ENCODE data around the gene FPR1.

Gene FPR1, protein sequence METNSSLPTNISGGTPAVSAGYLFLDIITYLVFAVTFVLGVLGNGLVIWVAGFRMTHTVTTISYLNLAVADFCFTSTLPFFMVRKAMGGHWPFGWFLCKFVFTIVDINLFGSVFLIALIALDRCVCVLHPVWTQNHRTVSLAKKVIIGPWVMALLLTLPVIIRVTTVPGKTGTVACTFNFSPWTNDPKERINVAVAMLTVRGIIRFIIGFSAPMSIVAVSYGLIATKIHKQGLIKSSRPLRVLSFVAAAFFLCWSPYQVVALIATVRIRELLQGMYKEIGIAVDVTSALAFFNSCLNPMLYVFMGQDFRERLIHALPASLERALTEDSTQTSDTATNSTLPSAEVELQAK

DNA sequence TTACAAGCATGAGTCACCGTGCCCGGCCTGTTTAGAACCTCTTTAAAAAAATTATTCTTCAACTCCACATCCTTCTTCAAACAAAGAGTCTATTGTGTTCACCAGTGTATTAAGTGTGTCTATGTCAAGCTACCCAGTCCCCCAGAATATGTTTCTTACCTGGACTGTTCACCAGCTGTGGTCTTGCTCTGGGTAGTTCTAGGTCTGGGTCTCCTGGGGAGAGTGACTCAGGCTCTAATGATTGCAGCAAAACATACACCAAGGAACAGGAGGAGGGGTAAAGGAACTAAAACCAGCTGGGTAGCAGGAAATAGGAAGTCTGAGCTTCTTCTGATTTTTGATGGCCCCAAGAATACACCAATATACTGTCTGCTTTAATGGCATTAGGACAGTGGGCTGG is at the start of gene FPR1:
Gene FPR1, minus strand, starts transcription at position 224 of the 400 bp plus-strand sequence. CDS start 4,884 bp downstream, outside the sequence.
- intact Hi-C loops (cut with DNase I), result no loop called here
- DNase-seq, result no peak

DNA sequence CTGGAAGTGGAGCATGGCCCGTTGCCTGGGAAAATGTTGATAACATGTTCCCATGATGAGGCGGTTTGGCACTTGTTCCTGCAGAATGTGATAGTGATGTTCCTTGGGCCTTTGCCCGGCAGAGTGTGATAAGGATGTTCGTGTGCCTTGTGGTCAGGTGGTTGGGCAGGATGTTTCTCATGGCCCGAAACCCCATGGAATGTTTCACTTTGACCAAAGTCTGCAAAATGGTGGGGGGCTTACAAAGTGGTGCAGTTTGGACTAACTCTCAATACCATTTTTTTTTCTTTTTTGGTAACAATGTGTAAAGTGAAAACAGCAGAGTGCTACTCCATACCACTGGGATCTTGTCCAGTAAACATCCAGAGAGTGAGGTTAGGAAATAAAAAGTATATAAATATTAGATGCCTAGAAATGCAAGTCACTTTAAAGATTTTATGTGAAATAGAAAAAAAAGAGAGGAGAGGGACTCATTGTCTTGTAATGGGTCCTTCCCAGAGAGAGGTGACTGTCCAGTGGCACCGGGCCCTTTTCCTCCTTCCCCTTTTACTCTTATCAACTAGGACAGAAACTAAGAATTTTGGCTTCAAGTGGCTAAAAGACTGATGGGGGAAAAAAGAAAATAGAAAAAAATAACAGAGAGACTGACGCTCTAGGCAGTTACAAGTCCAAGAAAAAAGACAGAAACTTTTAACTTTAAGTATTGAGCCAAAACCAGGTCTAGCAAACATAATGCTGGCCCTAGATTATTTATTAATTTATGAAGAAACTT is 49.0 kb upstream of the FPR1 start:
- no peak for DNase-seq

DNA sequence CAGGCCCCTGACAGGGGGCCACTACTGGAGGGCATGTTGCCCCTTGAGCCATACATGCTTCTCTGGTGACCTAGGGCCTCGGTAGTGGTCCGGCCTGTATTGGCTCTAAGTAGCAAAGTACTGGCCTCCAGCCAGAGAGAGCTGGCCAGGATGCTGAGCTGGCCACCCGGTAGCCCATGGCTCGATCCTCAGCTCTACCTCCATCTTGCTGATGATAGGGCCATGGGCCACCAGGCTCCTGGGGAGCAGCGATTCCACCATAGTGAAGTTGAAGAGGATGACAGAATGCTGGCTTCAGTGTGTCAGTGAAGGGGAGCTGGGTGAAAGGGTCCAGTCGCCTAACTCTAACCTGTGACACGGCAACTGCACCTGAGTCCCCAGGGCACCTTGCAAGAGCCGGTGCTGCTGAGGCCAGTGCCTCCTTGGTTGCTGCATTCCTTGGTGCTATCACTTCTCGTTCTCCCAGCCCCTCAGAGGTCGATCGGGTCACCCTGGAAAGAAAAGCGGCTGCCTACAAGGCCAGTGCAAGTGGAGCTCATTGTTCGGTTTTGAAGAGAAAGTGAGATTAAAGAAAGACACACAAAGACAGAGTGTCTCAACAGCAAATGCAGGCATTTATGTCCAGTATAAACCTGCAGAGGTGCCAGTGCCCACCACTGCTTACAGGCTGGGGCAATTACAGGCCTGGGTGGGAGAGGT is 48.2 kb upstream of the FPR1 start:
- peak in 1 of 10 donors; percentile 65 for DNase-seq
- intact Hi-C loops (cut with DNase I), result no loop called here

More for the DNA sequence above, 49.0 kb upstream of the FPR1 start:
- intact Hi-C loops (cut with DNase I), result no loop called here

- intact Hi-C loops (cut with DNase I), result no loop called here
- DNase-seq, result peak; percentile 41 to 95 (median 62)
Observed at GRCh38 chr19:51799034-51799773, 47.5 kb upstream of the FPR1 start.

- intact Hi-C loops (cut with DNase I), result no loop called here
Observed at GRCh38 chr19:51798062-51798461, 46.4 kb upstream of the FPR1 start.

DNA sequence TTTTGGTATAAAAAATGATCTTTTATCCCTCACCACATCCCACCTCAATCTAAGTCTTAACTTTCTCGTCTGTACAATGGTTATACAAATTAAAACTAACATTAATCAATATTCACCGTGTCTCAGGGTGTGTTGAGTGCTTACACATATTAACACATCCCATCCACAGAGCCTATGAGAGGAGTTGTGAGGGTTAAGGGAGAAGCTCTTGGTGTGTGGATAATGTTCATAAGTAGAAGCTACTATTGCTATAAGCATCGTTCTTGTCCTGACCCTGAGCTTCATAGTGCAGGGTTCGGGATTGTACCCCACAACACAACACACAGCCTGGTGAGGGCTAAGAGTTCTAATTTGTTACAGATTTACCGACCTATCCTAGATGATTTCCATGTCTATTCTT is 45.8 kb upstream of the FPR1 start:
- no peak for DNase-seq
- intact Hi-C loops (cut with DNase I), result no loop called here

More at GRCh38 chr19:51798062-51798461, 46.4 kb upstream of the FPR1 start:
- no peak for DNase-seq

GRCh38 chr19:51796195-51796679 is 44.6 kb upstream of the FPR1 start:
- intact Hi-C loops (cut with DNase I), result no loop called here
- DNase-seq, result peak in 1 of 10 donors; percentile 69

DNA sequence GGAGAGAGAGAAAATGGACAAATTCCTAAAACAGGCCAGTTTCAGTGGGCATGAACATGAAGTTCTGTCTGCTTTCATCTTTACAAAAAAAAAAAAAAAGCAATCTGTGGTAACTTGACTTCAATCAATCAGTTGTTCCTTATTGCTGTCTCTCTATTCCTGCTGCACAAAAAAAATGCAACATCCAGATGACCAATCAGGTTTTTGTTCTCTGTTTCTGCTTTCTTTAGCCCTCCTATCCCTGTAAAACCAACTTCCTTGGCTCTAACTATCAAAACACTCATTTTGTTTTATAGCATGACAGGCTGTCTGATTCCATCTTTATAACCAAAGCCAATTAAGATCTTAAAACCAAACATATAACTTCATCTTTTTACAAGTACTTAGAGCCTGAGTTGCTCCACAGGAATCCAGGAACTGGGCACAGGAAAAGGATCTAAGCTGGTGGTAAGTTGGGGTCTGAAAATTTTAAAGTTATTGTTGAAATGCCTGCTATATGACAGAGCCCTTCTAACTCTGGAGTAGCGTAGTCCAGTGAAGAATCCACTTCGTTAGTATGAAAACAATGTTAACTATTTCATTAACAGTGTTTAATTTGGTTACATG is 43.3 kb upstream of the FPR1 start, which contains the start of gene FPR3:
Gene FPR3, plus strand, starts transcription at position 273 of the 606 bp plus-strand sequence. CDS start 28,592 bp downstream, outside the sequence.
- DNase-seq, result no peak
- intact Hi-C loops (cut with DNase I), result no loop called here

DNA sequence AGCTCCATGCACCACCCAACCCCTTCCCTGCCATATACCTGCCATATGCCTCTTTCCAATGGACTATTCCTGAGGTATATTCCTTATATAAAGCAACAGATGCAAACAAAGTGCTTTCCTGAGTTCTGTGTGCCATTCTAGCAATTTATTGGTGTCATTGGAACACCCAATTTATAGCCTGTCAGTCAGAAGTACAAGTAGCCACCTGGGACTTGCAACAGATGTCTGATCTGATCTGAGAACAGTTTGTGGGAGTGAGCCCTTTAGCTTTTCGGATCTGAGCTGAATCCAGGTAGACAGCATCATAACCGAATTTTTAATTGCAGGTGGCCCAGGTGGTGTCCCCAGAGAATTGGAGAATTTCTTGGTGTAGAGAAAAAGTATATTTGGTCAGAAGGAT is 42.3 kb upstream of the FPR1 start:
- no peak for DNase-seq
- intact Hi-C loops (cut with DNase I), result no loop called here

GRCh38 chr19:51792932-51793331 is 41.3 kb upstream of the FPR1 start:
- DNase-seq, result no peak
- intact Hi-C loops (cut with DNase I), result no loop called here

GRCh38 chr19:51789061-51789795 is 37.5 kb upstream of the FPR1 start:
- no peak for DNase-seq
- intact Hi-C loops (cut with DNase I), result no loop called here

- intact Hi-C loops (cut with DNase I), result no loop called here
- DNase-seq, result no peak
Observed at GRCh38 chr19:51788029-51788428, 36.4 kb upstream of the FPR1 start.

GRCh38 chr19:51786646-51787494 is 35.2 kb upstream of the FPR1 start:
- DNase-seq, result no peak
- intact Hi-C loops (cut with DNase I), result no loop called here

GRCh38 chr19:51784922-51785690 is 33.4 kb upstream of the FPR1 start:
- intact Hi-C loops (cut with DNase I), result no loop called here
- DNase-seq, result peak in 1 of 10 donors; percentile 63

DNA sequence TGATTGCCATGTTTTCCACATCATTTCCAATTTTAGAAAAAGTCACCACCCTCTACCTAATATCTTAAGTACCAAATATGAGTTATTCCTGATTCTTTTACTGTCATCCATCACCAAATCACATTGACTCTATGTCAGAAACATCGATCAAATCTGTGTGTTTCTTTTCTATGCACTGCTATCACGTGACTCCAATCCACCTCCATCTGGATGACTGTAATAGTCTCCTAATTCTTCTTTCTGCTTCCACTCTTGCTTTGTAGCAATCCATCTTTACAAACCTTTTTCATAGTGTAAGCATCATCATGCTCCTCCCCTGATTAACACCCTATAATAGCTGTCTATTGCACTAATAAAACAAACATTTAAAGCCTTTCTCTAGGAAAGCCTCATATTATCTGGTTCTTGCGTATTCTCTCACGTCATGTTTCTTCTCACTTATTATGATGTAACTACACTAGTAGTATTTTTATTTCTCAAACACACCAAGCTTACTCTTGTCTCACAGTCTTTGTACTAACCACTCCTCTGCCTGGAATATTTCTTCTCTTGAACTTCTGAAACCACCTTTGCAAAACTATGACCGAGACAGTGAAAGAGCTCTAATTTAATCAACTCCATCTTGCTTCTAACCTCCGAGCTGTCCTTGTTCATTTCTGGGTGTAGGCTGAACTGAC is 32.6 kb upstream of the FPR1 start:
- intact Hi-C loops (cut with DNase I), result no loop called here
- DNase-seq, result no peak

DNA sequence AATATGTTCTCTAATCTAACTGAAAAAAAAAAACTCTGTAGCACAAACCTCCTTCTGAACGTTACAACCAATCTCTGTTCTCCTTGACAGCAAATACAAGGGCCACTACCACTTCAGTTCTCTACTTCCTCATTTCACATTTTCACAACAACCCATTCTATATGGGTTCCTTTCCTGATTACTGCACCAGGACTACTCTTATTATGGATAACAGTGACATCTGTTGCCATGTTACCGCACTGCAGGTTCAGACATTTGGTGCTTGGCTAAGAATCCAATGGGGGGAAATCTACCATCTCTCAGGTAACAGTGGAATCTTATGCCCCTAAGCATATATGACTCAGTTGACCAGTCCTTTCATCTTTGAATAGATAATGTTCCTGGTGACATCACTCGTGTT is 31.7 kb upstream of the FPR1 start:
- intact Hi-C loops (cut with DNase I), result no loop called here
- DNase-seq, result no peak

DNA sequence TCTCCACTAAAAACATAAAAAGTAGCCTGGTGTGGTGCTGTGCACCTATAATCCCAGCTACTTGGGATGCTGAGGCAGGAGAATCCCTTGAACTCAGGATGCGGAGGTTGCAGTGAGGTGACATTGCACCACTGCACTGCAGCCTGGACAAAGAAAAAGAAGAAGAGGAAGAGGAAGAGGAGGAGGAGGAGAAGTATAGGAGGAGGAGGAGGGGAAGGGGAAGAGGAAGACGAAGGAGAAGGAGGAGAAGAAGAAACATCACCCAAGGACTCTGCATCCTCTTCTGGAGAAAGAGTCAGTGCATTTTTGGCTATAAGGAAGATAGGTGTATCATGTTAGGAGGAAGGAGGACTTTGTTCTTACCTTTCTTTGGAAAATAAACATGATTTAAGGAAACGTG is 30.3 kb upstream of the FPR1 start:
- no peak for DNase-seq
- intact Hi-C loops (cut with DNase I), result no loop called here
